Inflammatory macrophage (primary cell): ENCODE measurements around the gene MTF2.

ENCODE experiments used
- DNase-seq, 2 donors: peaks; one replicate each; pipeline ENCODE4 v3.0.0-alpha.2; 2020 to 2022

The MTF2 gene

DNA sequence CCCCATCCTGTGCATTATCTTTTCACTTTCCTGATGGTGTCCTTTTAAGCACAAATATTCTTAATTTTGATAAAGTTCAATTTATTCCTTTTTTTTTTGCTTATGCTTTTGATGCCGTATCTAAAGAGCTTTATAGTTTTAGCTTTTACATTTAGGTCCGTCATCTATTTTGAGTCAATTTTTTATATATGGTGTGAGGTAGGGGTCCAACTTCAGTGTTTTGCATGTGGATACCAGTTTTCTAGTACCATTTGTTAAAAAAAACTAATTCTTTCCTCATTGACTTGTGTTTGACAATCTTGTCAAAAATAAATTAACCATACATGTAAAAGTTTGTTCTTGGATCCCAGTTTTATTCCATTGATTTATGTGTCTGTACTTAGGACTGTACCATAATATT, 4.9 kb downstream of the MTF2 start:
- DNase-seq: no peak

DNA sequence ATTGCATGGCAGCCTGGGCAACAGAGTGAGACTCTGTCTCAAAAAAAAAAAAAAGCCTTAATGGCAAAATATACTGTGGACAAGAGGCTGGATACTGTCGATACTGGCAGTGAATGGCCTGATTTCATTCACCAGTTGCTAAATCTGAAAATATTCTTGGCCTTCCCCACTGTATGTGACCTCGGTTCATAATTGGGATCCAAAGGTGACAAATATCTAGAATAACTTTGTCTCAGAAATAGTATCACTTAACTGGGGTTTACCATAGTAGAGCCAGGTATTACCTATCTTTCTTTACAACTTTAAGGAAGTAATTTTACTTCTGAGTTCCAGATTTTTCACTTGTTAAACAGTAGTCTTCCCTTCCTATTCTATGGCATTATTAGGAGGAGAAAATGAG, 8.4 kb downstream of the MTF2 start:
- no peak for DNase-seq

- DNase-seq: no peak
Measured at GRCh38 chr1:93093332-93094006, 14.4 kb downstream of the MTF2 start.

- peak; percentile 55 to 71 for DNase-seq
Measured at GRCh38 chr1:93095804-93096585, 16.9 kb downstream of the MTF2 start.

DNA sequence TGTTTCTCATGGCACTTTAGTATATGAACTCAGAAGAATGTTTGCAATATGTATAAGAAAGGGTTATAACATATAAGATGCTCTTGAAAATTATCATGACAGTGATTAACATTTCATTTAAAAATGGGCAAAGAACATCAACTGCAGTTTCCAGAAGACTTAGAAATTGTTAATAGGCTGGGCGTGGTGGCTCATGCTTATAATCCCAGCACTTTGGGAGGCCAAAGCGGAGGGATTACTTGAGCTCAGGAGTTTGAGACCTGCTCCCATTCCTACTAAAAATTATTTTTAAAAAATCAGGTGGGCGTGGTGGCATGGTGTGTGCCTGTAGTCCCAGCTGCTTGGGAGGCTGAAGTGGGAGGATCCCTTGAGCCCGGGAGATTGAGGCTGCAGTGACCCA, 23.1 kb downstream of the MTF2 start:
- no peak for DNase-seq

- no peak for DNase-seq
Measured at GRCh38 chr1:93106226-93106625, 27.1 kb downstream of the MTF2 start.

GRCh38 chr1:93107395-93107794, 28.3 kb downstream of the MTF2 start:
- no peak for DNase-seq

GRCh38 chr1:93108335-93108734, 29.3 kb downstream of the MTF2 start:
- no peak for DNase-seq

GRCh38 chr1:93109578-93109977, 30.5 kb downstream of the MTF2 start:
- no peak for DNase-seq

GRCh38 chr1:93111065-93111464, 32.0 kb downstream of the MTF2 start:
- DNase-seq: no peak

- no peak for DNase-seq
Measured at GRCh38 chr1:93111561-93111960, 32.5 kb downstream of the MTF2 start.

DNA sequence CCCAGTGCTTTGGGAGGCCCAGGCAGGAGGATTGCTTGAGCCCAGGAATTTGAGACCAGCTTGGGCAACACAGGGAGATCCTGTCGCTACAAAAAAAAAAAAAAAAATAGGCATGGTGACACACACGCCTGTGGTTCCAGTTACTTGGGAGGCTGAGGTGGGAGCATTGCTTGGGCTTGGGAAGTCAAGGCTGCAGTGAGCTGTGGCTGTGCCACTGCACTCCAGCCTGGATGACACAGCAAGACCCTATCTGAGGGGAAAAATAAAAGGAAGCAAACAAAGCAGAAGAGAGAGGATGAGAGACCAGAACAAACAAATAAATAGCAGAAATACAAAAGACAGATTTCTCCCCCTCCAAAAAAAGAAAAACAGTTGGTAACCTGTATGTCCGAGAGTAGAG, 34.0 kb downstream of the MTF2 start:
- DNase-seq: no peak

DNA sequence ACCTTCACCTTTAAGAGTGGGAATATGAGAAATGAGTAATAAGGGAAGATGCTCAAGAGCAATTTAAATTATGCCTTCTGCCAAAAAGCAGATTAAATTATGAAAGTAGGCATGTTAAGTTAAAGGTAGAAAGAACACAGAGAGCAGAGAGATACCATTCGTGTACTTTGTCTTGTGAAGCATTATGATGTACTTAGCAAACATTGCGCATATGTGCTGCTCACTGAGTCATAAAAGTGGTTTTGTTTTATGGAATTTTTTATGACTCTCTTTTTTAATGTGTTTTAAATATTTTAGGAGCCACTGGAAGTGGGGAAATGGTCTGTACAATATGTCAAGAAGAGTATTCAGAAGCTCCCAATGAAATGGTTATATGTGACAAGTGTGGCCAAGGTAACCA, 35.3 kb downstream of the MTF2 start:
- DNase-seq: no peak

- no peak for DNase-seq
Measured at GRCh38 chr1:93120614-93121013, 41.5 kb downstream of the MTF2 start.

GRCh38 chr1:93123201-93123783, 44.2 kb downstream of the MTF2 start:
- DNase-seq: no peak

DNA sequence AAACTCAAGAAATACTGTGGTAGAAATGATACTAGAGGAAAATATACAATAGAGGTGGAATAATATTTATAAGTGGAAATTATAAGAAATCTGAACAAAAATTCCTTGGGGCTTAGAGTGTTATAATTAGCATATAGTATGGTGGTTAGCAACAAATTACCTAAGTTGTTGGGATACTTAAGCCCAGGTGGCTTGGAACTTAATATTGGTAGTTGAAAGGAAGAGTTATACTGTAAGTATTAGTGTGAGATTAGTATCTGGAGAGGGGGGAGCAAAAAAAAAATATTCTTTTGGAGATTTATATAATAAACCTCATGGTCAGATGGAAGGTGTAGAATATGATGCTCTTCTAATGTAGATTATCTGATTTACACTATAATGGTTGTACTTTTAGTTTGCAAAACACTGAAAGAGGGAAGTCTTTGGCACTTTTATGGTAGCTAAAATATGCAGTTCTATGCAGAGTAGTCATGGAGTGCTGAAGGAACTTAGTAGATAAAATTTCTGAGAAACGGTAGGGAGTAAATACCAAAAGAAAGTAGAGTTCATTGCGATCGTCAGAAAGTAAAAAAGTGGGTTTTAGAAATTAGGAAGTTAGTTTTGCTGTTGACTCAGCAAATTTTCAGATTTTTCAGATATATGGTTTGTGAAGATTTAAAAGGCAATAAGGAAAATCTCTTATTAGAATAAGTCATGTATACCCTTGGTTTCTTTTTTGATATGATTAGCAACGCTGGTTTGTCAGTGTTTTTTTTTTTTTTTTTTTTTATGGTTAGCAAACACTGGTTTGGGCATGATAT, 45.7 kb downstream of the MTF2 start:
- DNase-seq: no peak

GRCh38 chr1:93129507-93130099, 50.5 kb downstream of the MTF2 start:
- no peak for DNase-seq

DNA sequence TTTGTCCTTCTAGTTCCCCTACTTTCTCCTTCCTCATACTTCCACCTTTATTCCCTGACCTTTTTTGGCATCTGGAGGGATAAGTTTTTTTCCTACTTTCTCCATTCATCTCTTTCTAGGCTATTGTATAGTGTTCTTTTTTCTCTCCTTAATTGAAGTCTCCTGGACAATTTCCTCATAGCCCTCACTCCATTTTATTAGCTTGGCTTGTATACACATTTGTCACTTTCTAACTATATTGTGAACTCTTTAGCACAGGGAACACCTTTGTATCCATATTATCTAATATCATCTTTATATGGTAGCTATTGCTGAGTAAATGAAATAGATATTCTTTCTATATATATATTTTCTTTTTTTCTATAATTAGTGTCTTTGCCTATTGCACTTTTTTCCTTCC, 53.6 kb downstream of the MTF2 start:
- no peak for DNase-seq

DNA sequence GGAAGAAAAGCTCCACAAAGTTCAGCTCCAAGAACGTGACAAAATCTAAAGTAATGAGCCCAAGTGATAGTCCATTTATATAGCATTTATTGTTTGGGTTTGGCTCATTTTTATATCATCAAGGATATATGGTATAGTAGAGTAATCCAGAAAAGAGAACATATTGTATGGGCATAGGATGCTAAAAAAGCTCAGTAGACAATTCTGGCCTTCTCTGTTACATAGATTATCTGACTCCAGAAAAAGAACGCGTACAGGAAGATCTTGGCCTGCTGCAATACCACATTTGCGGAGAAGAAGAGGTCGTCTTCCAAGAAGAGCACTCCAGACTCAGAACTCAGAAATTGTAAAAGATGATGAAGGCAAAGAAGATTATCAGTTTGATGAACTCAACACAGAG, 57.4 kb downstream of the MTF2 start:
- DNase-seq: no peak

GRCh38 chr1:93137604-93138292, 58.7 kb downstream of the MTF2 start:
- DNase-seq: no peak

DNA sequence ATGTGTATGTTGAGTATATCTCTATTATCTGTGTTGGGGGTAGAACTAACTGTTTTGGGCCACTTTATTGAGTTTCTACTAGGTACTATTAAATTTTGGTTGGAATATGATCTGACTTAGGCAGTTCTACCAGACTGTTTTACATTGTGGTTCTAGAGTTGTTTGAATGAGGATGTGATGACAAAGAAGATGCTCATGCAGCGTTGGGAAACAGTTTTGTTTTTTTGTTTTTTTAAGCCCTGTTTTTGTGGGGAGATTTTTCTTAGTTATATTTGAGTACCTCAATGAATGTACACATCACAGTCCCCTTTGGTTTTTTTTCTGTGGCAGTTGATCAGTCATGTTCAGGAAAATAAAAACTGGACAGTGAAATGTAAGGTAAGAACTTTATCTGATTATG, 61.0 kb downstream of the MTF2 start:
- no peak for DNase-seq

GRCh38 chr1:93142161-93142560, 63.1 kb downstream of the MTF2 start:
- DNase-seq: no peak
